ENCODE measurements around the gene IFITM2. TPM values are rescaled to one million over a fixed set of nuclear protein-coding genes. Genes with fewer than 3 reads are reported as not detected.
"Not testable (repeated sequence)": the region's sequence is repeated elsewhere in the genome, so short reads cannot be mapped to it uniquely, and the experiment has no call there.

The IFITM2 gene
- total RNA-seq, 1 donor from 2014 or later: 344 TPM

DNA sequence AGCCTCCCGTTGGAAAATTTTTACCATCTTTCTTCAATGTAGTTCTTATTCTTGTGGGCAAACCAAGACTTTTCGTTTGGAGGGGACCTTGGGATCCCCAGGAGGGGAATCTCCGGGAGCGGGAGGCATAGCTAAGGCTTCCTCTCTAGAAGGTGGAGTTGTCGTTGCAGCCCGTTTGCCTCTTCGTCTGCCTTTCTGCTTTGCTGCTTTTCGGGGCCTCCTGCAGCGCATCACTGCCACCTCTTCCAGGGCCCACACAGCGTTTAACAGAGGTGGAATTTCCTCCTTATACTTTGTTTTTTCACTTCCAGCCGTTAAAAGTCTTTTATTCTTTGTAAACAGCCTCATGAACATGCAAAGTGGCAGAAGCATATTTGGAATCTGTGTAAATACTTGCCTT lies 16.5 kb downstream of the IFITM2 start:
- DNase-seq (ENCODE audit: extremely low read depth, low read depth, low spot score): no peak

DNA sequence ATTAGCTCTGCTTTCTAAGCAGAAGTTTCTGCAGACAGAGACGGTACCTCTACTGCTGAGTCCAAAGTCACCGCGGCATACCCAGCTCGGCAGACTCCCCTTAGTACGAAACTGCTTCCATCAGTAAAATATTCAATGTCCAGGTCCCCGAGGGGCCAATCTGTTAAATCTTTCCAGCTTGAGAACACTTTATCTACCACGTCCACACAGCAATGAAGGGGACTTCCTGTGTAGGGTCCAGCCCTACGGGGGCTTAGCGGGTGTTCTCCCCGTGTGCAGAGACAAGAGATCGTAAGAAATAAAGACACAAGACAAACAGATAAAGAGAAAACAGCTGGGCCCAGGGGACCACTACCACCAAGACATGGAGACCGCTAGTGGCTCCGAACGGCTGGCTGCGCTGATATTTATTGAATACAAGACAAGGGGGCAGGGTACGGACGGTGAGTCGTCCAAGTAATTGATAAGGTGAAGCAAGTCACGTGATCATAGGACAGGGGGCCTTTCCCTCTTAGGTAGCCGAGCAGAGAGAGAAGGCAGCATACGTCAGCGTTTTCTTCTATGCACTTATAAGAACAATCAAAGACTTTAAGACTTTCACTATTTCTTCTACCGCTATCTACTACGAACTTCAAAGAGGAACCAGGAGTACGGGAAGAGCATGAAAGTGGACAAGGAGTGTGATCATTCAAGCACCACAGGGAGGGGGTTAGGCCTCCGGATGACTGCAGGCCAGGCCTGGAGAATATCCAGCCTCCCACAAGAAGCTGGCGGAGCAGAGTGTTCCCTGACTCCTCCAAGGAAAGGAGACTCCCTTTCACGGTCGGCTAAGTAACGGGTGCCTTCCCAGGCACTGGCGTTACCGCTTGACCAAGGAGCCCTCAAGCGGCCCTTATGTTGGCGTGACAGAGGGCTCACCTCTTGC lies 17.2 kb downstream of the IFITM2 start:
- not testable (repeated sequence) for DNase-seq (ENCODE audit: extremely low read depth, low read depth, low spot score)

DNA sequence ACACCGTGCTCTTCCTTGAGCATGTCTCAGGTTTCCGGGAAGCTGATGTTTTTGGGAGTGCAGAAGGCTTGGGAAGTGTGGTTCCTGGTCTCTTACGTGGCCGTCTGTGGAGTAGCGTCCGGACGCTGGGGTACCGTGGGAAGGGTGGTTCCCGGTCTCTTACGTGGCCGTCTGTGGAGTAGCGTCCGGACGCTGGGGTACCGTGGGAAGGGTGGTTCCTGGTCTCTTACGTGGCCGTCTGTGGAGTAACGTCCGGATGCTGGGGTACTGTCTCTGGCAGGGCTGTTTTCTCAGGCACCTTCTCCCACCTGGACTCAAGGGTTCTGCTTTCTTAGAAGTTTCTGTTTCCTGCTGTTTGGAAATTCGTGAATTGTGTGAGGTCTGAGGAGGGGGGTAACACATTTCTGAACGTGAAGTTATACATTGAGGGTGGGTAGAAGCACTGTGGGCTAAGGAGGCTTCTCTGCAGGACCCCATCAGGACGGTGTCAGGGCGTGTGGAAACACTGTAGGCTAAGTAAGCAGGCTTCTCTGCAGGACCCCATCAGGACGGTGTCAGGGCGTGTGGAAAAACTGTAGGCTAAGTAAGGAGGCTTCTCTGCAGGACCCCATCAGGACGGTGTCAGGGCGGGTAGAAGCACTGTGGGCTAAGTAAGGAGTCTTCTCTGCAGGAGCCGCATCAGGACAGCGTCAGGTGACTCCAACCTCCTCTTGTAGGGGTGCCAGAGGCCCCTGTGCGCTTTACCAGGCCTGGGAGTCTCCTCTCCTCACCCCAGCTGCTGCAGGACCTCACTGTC lies 18.4 kb downstream of the IFITM2 start:
- no peak for DNase-seq (ENCODE audit: extremely low read depth, low read depth, low spot score)

- no peak for DNase-seq (ENCODE audit: extremely low read depth, low read depth, low spot score)
Observed at GRCh38 chr11:326592-326841, 18.9 kb downstream of the IFITM2 start.

- no peak for DNase-seq (ENCODE audit: extremely low read depth, low read depth, low spot score)
Observed at GRCh38 chr11:326842-327580, 19.4 kb downstream of the IFITM2 start.

DNA sequence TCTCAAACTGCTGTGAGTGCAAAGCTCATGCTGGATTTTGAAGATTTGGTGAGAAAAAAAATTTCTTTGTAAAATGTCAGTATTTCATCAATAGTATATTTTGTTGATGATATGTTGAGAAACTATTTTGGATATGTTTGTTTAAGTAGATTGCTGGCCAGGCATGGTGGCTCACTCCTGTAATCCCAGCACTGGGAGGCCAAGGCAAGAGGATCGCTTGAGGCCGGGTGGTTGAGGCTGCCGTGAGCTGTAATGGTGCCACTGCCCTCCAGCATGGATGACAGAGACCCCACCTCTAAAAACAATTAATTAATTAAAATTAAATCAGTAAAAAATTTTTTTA lies 19.9 kb downstream of the IFITM2 start:
- no peak for DNase-seq (ENCODE audit: extremely low read depth, low read depth, low spot score)

DNA sequence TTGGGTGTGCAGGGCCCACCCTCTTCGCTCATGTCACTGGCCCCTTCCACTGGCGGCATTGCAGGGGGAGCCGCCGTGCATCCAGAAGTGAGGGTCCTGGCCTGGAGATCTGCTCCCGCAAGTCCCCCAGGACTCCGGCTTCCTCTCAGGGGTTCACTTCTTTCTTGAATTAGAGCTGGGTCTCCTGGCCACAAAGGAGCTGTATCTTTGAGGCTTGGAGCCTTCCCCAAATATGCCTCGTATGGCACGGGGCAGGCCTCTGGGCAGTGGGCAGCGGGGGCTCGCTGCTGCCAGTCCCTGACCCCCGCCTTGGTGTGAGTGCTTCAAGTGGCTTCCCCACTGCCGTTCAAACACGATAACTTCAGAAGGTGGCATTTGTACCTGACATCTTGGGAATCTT lies 20.4 kb downstream of the IFITM2 start:
- no peak for DNase-seq (ENCODE audit: extremely low read depth, low read depth, low spot score)

GRCh38 chr11:328516-329100 lies 21.0 kb downstream of the IFITM2 start:
- DNase-seq (ENCODE audit: extremely low read depth, low read depth, low spot score): not testable (repeated sequence)

DNA sequence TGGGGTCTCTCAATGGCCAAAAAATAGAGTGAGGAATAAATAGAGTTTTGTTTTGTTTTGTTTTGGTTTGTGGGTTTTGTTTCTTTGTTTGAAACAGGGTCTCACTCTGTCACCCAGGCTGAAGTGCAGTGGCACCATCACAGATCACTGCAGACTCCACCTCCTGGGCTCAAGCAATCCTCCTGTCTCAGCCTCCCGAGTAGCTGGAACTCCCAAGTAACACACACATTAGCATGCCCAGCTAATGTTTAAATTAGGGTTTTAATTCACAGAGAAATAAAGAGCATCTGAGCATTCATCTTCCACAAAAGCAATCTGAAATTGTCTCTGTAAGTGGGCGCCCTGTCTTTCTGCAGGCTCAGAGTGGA lies 22.3 kb downstream of the IFITM2 start:
- no peak for DNase-seq (ENCODE audit: extremely low read depth, low read depth, low spot score)

DNA sequence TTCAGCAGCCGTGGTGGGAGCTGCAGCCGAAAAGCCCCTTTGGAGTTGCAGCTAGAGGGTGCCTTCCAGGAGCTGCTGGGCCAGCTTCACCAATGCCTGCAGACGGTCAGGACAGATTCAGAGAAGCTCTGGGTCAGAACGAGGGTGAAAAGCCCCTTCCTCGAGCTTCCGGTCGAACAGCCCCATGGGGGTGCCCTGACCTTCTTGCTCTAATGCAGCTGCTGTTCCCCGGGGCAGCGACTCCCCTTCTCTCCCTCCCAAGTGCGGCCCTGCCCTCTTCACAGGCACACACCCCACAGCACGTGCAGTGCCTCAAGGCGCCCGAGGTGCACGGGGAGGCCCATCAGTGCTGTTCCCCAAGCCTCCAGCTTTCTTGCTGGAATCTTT lies 22.7 kb downstream of the IFITM2 start:
- no peak for DNase-seq (ENCODE audit: extremely low read depth, low read depth, low spot score)

DNA sequence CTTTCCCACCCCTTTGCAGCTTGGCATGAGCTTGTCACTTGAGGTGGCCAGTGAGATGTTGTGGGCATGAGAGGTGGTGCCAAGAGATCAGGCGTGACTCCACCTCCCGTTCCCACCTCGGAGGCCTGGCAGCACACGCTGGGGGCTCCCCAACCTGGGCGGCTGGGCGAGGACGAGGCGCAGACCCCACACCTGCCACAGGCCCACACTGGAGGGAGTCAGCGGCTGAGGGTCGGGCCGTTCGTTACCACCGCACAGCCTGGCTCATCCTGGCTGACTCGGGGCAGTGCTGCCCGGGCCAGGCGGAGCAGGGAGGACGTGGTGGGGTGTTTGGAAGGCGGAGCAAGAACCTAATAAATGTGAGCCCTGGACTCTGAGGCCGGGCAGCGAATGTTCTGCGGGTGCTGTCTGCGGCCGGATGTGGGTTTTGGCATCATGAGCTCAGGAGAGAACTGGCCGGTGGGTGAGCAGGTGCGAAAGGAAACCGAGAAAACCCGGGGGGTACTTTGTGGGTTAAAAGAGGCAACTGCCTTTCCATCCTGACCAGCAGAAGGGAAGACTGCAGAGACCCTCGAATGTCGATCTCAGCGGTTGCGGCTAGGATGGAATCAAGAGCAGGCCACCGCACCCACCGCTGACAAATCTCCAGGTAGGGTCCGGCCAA lies 23.2 kb downstream of the IFITM2 start:
- DNase-seq (ENCODE audit: extremely low read depth, low read depth, low spot score): no peak

DNA sequence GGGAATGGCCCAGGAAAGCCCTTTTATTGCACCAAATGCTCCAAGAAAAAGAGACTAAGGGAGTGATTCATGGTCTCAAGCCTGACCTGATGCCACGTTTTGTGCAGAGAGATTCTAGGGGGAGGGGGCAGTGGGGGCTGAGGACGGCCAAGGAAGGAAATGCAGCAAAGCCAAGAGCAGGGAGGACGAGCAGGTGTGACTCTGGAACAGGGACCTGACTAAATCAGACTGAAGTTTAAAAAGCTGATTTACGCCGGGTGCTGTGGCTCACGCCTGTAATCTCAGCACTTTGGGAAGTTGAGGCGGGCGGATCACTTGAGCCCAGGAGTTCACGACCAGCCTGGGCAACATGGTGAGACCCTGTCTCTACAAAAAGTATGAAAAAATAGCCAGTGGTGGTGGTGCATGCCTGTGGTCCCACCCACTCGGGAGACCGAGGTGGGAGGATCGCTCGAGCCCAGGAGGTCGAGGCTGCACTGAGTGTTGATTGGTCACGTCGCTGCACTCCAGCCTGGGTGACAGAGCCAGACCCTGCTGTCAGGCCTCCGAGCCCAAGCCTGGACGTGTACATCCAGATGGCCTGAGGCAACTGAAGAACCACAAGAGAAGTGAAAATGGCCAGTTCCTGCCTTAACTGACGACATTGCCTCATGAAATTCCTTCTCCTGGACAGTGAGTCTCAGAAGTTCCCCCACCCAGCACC lies 23.9 kb downstream of the IFITM2 start:
- no peak for DNase-seq (ENCODE audit: extremely low read depth, low read depth, low spot score)

- DNase-seq (ENCODE audit: extremely low read depth, low read depth, low spot score): no peak
Observed at GRCh38 chr11:332651-333480, 25.2 kb downstream of the IFITM2 start.

- DNase-seq (ENCODE audit: extremely low read depth, low read depth, low spot score): not testable (repeated sequence)
Observed at GRCh38 chr11:333616-334263, 26.1 kb downstream of the IFITM2 start.

GRCh38 chr11:334264-334994 lies 26.8 kb downstream of the IFITM2 start:
- DNase-seq (ENCODE audit: extremely low read depth, low read depth, low spot score): no peak

GRCh38 chr11:335779-336658 lies 28.4 kb downstream of the IFITM2 start:
- no peak for DNase-seq (ENCODE audit: extremely low read depth, low read depth, low spot score)

GRCh38 chr11:336659-337198 lies 29.1 kb downstream of the IFITM2 start:
- no peak for DNase-seq (ENCODE audit: extremely low read depth, low read depth, low spot score)

All from glomerular endothelial cell (primary cell).